Brain pericyte (primary cell): ENCODE data around the gene FBXO41.
"Not testable (repeated sequence)": the region's sequence is repeated elsewhere in the genome, so short reads cannot be mapped to it uniquely, and the experiment has no call there.

Experiments used
- DNase-seq: peaks from one replicate; pipeline ENCODE4 v3.0.0-alpha.2; 2012; ENCODE audit warnings: low read depth, low spot score

Gene FBXO41

DNA sequence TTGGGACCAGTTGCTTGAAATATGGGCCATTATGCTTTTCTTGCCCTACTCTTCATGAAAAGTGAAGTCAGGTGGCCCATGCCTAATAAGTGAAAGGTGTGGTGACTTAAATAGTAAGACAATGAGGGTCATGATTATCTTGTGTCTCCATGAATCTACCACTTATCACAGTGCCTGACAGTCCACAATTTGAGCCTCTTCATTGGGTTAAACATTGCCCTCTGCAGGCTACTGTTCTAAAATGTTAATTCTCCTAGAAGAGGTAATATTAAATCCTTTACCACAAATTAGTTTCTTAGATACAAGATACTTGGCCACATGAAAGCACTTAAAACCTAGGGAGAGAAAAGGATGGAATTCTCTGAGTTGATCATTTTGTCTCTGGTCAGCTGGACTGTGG is 5.0 kb upstream of the FBXO41 start:
- no peak for DNase-seq

DNA sequence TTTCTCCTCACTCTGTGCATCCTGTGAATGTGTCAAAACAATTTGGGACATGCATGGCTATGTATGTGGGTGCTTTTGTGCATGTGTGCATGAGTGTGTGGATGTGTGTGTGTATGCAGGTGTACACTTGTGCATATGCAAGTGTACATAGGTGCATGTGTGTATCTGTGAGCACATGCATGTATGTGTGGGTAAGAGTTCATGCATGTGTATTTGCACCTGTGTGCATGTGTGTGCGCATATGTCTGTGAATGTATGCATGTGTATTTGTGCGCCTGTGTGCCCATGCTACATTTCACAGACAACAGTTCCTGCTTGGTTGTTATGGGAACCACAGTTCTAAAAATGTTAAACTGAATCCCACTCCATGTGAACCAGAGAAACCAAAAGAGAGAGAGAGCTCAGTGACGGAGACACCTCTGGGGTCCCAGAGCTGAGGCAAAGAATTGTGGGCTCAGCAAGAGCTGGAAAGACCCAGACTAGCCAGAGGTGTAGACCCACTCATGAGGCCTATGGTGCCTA is 1.9 kb upstream of the FBXO41 start:
- no peak for DNase-seq

DNA sequence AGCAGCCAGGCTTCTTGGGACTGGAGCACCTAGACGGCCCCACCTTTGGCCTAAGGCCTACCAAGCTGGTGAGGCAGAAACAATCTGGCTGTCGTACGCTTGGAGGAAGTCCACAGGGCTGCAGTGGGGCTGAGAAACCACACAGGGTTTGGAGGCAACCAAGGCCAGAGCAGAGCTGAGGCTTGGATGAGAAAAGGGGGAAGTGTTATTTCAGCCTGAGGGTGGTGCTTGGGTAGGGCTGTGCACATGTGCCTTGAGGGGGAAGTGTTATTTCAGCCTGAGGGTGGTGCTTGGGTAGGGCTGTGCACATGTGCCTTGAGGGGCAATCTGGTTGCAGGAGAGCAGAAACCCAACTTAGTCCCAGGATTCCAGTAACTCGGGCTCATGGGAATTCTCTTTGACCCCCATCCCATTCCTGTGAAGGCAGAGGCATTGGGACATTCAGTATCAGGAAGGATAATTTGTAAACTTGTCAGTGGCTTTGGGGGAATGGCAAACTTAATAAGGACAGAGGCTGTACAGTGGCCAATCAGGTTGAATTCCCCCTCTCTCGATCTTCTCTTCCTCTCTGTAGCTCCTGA is 971 bp upstream of the FBXO41 start:
- no peak for DNase-seq

DNA sequence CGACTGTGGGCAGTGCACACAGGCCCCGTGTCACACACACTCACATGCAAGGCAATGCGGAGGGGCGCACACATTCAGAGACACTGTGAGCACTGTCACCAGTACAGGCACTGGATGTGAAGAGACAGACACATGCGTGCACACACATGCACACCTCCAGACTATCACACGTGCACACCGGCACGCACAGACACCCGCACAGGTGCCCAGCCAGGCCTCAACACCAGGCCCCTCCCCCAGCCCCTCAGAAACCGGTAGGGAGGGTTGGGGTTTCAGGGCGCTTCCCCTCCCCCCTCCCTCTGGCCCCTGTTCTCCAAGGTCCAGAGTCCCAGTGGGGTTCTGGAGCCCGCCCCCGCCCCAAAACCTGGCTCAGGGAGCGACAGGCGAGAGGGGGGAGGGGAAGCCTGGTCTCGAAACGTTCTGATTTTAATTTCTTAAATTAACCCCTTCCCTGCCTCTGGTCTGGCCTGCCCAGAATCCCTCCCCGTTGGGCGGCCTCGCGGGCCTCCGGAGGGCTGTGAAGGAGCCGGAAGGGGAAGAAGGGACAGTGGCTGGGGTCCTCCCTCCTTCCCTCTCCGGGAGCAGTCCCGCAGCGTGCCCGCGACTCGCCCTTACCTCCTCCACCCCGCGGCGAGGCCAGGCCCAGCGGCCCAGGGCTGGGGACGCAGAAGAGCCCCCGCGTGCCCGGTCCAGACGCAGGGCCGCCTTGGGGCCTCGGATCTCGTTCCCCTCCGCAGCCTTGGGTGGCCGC is 558 bp downstream of the FBXO41 start:
- DNase-seq, result no peak

DNA sequence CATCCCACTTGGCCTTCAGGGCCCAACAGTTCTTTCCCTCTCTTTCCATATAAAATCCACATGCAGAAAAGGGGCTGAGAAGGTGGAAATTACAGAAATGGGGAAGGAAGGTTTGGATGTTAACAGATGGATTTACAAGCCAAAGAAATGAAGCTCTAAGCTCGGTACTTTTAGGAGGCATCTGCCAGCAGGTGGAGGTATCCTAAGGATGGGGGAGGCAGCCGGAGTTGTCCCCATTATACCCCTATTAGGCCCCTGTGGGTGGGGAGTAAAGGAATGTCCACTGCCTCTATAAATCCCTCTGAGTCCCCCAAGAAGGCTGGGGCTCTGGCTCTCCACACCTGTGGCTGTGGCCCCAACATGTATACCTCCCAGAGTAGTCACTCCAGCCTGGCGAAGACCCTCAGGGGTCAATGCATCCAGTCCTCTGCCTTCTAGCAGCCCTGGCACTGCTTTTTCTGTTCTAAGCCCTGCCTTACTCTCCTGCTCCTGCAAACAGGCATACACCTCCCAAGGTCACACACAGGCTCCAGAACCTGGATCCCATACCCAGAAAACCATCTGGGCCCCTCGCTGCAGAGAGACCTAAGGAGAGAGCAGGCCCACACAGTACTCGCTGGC is 1.2 kb downstream of the FBXO41 start:
- no peak for DNase-seq

DNA sequence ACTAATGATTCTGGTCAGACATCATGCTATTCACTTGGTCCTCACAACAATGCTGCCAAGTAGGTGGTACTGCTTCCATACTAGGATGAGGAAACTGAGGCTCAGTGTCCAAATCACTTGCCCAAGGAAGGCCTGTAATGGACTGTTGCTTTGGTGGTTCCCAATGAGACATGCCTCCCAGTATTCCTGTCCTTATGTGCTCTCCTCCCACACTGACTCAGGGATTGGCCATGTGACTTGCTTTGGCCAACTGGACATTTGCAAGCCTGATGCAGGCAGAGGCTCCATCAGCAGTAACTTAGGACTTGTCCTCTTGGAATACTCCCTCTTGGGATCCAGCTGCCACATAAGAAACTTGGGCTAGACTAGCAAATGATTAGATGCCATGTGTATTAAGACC is 3.0 kb downstream of the FBXO41 start:
- no peak for DNase-seq

DNA sequence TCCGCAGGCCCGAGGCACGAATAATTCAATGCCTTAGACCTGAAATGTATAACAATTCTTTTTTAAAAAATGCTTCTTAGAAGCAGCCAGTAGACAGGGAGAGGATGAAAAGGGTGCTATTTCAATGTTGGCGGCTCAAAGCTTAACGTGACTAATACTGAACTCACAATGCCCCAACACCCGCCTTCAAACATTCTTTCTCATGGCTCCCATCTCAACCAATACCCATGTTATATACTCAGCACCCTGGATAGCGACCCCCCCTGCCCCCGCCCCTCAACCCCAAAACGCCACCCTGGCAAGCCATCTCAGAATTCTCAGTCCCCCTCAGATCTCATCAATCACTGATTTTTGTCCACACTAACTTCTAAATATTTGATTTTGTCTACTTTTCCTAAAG is 4.4 kb downstream of the FBXO41 start:
- no peak for DNase-seq

DNA sequence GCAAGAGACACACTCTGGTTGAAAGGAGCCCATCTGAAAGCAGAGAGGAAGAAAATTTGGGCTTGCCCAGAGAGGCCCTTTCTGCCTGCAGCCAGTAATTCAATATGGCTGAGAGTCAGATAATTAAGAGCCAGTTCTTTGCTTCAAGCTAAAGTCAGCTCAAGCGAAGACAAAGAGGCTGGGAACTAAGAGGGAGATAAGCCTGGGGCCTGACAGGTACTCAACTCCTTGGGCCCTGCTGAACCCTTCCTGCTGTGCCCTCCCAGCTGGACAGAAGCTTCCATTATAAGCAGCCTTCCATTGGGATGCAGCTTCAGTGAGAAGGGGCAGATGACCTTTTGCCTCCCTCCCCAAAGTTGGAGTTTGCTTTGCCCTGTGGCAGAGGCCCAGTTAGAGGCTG is 12.0 kb downstream of the FBXO41 start:
- DNase-seq, result no peak

DNA sequence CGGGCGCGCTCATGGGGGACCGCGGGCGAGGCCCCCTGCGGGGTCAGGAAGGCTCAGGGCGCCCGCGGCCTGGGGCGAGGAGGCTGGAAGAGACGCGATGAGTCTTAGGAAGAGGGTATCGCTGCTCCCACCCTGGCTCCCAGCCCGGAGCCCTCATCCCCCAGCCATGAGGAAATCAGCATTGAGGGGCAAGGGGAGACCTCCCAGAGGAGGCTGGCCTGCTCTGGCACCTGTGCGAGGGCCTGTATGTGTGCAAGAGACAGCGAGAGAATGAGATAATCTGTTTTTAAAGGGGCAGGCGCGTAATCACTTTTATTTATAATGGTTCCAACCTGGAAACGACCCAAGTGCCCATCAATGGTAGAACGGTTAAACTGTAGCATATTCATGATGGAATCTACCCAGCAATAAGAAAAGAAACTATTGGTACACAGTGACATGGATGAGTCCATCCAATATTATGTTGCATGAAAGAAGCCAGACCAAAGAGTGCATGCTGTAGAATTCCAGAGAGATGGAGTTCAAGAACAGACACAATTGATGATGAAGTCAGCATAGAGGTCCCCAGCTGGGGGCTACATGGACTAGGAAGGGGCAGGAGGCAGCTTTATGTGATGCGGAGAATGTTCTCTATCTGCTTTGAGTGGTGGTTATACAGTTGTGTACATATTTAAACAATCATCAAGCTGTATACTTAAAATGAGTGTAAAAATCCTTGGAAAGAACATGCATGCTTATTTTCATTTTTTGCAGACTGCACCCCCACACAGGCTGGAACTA is 14.4 kb downstream of the FBXO41 start:
- DNase-seq, result no peak

DNA sequence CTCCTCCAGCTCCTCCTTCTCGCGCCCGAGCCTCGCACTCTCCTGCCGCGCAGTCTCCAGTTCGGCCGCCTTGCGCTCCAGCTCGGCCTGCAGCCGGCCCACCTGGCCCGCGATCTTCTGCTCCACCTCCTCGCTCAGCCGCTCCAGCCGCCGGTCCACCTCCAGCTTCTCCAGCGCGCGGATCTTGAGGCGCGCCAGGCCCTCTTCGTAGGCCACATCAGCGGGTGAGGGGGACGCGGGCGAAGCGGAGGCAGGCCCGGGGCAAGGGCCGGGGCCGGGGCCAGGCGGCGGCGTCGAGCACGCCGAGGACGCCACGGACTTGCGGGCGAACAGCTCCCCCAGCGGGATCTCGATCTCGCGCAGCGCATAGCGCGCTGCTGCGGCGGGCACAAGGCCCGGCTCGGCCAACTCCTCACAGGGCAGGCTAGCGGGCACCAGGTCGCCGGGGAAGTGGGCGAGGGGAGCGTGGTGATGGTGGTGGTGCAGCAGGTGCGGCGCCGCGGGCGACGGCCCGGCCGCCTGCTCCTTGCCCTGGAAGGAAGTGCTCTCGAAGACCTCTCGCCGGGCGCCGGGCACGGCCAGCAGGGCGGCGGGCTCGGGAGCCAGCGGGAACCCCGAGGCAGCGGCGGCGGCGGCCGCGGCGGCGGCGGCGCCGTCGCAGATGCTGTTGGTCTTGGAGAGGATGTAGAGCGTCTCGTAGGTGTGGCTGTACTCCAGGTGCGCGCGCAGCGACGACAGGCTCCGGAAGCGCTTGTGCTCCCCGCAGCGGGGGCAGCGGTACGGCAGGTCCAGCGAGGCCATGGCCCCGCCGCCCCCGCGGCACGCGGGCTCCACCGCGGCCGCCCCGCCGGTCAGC is 15.2 kb downstream of the FBXO41 start:
- no peak for DNase-seq

DNA sequence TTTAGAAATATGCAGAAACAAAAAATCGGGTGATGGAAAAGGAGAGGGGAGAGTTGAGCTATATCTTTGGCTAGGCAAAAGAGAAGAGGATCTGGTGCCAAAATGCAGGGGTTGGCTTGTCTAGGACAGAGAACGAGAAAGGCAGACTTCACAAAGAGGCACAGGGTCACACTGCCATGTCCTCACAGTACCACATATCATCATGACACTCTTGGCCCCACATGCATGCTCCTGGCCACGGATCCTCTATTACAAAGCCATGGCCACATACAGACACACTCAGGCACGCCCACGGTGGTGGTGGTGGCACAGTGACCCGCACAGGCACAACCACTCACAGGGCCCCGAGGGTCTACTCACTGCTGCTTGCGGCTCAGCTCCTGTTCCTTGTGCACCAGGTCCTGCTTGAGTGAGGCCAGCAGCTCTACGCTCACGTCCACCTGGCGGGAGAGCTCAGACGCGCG is 15.9 kb downstream of the FBXO41 start:
- DNase-seq, result no peak

DNA sequence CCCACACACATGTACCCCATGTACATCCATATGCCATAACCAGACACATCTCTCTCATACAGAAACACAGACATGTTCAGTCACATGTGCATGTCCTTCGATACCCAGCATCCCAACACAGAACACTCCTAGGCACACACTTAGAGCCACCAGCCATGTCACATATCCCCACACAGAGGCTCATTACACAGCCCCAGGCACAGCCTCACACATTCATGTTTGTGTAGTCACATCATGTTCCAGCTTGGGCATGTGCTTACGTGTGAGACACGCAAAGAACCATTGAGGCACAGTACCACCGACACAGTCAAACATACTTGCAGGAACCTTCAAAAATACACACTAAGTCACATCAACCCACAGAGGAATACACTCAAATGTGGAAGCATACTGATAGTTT is 17.3 kb downstream of the FBXO41 start:
- DNase-seq, result no peak

DNA sequence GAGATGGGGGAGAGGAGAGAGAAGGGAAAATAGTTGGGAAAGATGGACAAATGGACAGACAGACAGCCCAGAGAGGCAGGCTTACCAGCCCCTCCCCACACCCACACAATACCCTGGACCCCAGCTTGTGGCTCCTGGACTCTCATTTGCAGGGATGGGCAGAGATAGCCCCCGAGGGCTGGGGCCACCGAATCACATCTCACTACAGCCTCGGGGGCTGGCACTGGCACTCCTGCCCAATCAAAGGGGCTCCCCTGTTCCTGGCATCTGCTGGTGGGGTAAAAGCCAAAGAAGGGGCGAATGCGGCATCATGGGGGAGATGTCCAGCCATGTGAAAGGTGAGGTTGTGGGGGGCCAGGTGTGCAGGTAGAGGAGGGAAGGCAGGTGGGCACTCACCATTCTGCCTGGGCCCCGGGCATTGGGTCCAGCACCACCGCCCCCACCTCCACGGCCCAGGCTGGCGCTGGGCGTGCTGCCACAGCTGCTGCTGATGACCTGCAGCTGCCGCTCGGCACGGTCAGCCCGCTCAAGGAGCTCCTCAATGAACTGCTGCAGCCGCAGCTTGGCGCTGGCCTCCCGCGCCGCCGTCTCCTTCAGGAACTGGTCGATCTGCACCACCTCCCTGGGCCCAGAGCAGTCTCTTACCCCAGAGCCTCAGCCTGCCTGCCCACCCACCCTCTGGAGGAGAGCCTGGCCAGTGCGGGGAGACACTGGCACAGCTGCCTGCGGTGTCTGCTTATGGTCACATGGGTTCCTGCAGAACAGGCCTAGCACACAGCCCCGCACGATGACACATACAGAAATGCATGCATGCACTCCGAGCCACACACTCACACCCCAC is 18.0 kb downstream of the FBXO41 start:
- no peak for DNase-seq

DNA sequence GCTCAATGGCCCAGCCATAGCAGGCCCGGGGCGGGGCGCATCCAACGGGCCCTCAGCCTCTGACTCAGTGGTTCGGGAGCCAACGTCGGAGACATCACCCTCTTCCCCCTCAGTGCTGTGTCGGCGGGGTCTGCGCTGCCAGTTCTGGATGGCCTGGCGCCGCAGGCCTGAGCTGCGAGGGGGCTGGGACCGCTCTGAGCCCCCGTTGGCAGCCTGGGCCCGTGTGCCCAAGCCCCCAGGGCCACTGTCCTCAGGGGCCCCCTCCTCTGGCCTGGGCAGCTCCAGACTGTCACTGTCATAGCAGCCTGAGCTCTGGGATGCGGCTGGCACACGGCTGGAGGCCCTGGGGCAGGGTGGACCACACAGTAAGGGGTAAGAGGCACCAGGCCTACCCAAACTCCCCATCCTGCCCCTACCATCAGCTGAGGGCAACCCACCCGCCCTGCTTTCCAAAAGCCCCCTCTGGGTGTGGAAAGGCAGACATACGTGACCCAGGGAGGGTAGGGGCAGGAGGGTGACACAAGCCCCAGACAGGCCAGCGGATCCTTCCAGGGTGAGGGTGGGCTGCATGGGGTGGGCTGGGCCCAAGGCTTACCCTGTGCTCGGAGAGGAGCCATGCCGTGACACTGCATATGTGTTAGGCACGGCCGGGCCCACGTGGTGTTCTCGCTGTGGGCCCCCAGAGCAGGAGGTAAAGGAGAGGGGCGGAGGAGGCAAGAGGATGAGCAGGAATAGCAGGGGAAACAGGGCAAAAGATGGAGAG is 18.8 kb downstream of the FBXO41 start:
- DNase-seq, result no peak

DNA sequence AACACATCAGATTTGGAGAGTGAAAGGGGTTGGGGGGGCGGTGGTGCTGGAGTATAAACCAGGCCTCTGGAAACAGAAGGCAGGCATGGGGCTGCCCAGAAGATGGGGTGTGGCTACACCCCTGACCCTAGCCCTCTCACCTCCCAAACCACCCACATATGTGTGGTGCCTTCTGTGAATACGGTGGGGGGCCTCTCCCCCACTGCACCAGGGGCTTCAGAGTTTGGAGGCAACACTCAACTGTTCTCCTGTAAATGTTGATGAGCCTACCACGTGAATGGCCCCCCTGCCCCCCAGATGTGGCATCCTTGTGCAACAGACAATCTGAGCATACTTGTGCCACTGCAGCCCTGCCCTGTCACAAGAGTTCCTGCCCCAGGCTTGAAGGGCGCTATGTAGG is 19.5 kb downstream of the FBXO41 start:
- no peak for DNase-seq

DNA sequence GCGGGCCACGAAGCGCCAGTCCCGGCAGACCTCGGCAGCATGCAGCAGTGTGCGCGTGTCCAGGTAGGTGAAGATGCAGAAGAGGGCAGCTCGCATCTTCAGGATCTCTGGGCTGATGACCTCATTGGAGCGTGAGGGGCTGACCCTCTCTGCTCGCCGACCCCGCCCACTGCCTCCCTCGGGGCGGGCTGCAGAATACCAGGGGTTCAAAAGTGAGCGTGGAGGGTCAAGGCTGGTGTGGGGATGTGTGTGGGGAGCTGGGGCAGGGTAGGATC is 20.0 kb downstream of the FBXO41 start:
- DNase-seq, result no peak

DNA sequence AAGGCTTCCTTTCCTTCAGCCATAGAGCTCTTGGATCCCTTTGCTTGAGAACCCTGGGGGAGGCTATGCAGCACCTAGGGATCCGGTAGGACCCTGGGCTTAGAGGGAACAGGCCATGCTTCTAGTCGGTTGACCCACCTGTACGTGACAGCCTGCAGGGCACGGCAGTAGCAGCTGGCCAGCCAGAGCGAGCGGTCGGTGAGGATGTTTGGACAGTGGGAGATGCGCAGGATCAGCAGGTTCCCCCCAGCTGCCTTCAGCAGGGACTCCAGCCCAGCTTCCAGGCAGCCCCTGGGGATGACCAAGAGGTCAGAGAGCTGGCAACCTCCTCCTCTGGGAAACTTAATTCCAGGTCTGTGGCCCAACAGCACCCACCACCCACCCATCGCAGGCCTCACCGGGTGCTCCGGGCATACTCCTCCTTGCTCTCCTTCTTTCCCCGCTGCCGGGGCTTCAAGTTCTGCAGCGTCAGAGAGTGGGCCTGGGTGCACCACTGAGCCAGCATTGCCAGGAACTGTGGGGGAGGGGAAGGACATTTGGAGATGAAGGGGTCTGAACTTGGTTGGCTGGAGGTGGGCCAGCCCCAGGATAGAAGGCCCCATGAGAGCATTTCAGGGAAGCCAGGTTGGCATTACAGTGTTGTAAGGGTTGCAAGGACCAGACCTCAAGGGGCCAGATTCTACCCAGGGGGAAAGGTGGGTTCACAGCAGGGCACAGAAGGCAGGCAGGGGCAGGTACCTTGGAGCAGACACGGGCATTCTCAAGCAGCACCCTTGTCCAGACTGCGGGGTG is 20.5 kb downstream of the FBXO41 start:
- no peak for DNase-seq

DNA sequence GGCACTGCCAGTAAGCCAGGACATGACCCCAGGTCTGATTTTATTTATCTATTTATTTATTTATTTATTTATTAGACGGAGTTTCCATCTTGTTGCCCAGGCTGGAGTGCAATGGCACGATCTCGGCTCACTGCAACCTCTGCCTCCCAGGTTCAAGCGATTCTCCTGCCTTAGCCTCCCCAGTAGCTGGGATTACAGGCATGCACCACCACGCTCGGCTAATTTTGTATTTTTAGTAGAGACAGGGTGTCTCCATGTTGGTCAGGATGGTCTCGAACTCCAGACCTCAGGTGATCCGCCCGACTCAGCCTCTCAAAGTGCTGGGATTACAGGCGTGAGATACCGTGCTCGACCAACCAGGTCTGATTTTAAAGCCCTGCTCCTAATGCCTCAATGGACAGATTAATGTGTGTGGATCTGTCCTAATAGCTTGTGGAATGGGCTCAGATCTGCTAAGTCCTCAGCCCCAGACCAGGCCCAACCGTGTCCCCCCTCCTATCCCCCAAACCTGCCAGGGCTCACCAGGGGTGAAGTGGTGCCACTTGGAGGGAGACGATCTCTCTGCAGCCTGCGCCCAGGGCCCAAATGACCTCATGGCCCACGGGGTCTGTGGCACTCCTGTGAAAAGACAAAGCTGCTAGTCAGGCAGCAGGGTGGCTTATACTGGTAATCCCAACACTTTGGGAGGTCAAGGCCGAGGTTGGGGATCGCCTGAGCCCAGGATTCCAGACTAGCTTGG is 21.4 kb downstream of the FBXO41 start:
- not testable (repeated sequence) for DNase-seq
